HG03025 (cell line): ENCODE results near the gene EFNA4.
"Not testable (repeated sequence)": the region's sequence is repeated elsewhere in the genome, so short reads cannot be mapped to it uniquely, and the experiment has no call there.

Experiments
- ATAC-seq: cut with Tn5 transposase; IDR thresholded peaks from one replicate; pipeline ENCODE4 v1.9.1; 2021; ENCODE audit warnings: mild to moderate bottlenecking, moderate library complexity; ENCODE audit not compliant: unreplicated experiment, low FRiP score

The EFNA4 gene

GRCh38 chr1:155110826-155111225, 47.3 kb downstream of the EFNA4 start:
- no peak for ATAC-seq

GRCh38 chr1:155113450-155113980, 50.0 kb downstream of the EFNA4 start:
- no peak for ATAC-seq

- no peak for ATAC-seq
These were observed 52.7 kb downstream of the EFNA4 start for GRCh38 chr1:155116113-155116764.

- no peak for ATAC-seq
These were observed 54.1 kb downstream of the EFNA4 start for GRCh38 chr1:155117610-155118009.

- ATAC-seq, result not testable (repeated sequence)
These were observed 54.5 kb downstream of the EFNA4 start for GRCh38 chr1:155118090-155118489.
